Stimulated activated memory B cell treated with anti-CD40 and anti-IgM and Interleukin-4, amounts not matched to agents 10 μg/mL and 1 μg/mL and 100 μg/mL, for 72 hours (primary cell): ENCODE data around the gene NKPD1.

Source experiments
- ATAC-seq: fragments of 150-1000 bp; cut with Tn5 transposase; 2 replicates; pipeline ENCODE4 v1.10.0; 2021
- H3K27ac Mint-ChIP-seq: one replicate; pipeline ENCODE4 v1.8.0; 2022; ENCODE audit warnings: mild to moderate bottlenecking, mixed read lengths
- H3K27me3 Mint-ChIP-seq: one replicate; pipeline ENCODE4 v1.8.0; 2022; ENCODE audit warnings: mixed read lengths
- H3K36me3 Mint-ChIP-seq: one replicate; pipeline ENCODE4 v1.8.0; 2022; ENCODE audit warnings: mixed read lengths
- H3K4me1 Mint-ChIP-seq: one replicate; pipeline ENCODE4 v1.8.0; 2022; ENCODE audit warnings: mixed read lengths
- H3K4me3 Mint-ChIP-seq: one replicate; pipeline ENCODE4 v1.8.0; 2022; ENCODE audit warnings: mild to moderate bottlenecking, moderate library complexity, mixed read lengths
- H3K9me3 Mint-ChIP-seq: one replicate; pipeline ENCODE4 v1.8.0; 2022; ENCODE audit warnings: mixed read lengths

NKPD1 gene

DNA sequence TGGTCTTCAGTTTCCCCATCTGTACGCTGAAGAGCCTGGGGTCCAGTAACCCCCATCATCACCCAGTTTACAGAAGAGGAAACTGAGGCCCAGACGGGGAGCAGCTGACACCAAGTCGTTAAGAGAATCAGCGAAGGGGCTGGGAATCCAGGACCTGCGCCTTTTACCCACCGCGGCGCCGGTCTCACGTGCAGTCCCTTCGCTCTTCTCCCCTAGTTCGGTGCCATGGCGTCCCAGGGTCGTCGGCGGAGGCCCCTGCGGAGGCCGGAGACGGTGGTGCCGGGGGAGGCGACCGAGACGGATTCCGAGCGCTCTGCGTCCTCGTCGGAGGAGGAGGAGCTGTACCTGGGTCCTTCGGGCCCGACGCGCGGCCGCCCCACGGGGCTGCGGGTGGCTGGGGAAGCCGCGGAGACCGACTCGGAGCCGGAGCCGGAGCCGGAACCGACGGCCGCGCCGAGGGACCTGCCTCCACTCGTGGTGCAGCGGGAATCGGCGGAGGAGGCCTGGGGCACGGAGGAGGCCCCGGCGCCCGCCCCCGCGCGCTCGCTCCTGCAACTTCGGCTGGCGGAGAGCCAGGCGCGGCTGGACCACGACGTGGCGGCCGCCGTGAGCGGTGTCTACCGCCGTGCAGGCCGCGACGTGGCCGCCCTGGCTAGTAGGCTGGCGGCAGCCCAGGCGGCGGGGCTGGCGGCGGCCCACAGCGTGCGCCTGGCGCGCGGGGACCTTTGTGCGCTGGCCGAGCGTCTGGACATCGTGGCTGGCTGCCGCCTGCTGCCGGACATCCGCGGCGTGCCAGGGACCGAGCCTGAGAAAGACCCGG, 18.5 kb upstream of the NKPD1 start:
- Mint-ChIP-seq H3K9me3 (no peaks in the 10 kb centered on the region), H3K4me3 (peak overlapping the region; percentile 78), H3K4me1 (peaks cover 42% of the 10 kb centered on the region), H3K27ac (peak overlapping the region; percentile 75), H3K36me3 (peaks cover 23% of the 10 kb centered on the region), H3K27me3 (no peaks in the 10 kb centered on the region)
- ATAC-seq = no peak

GRCh38 chr19:45178262-45179071, 17.7 kb upstream of the NKPD1 start, which contains the start of gene BLOC1S3:
TSS of gene BLOC1S3 (plus strand) at chr19:45178784. CDS start at chr19:45179297, 513 bp downstream.
- peak; percentile 97 for ATAC-seq
- Mint-ChIP-seq H3K4me1 (peaks cover 41% of the 10 kb centered on the region), H3K27ac (peak within 1 kb of the TSS; percentile 75), H3K27me3 (no peaks in the 10 kb centered on the region), H3K9me3 (no peaks in the 10 kb centered on the region), H3K36me3 (peaks cover 23% of the 10 kb centered on the region), H3K4me3 (peak within 1 kb of the TSS; percentile 78)

DNA sequence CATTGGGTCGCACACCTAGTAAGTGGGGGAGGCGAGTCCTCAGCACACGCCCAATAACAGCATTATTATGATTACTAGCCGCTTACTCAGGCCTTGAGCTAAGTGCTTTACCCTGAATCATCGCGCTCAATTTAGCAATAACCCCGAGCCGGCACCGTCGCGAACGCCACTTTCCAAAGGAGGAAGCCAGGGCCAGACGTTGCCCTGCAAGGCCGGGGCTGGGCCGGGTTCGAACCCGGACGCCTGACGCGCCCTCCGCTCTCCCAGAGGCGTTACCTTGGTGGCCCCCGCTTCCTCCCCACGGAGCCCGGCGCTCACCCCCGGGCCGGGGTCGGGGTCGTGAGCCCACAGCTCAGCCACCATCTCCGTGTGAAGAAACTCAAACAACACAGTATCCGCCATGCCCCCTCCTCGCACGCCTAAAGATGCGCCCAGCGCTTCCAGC, 17.1 kb upstream of the NKPD1 start, which contains the start of gene TRAPPC6A:
Gene TRAPPC6A (minus strand): TSS at position 421 of the 445 bp plus-strand sequence. CDS start 19 bp downstream, at position 402.
- ATAC-seq = peak; percentile 1
- H3K4me3 Mint-ChIP-seq = peak within 1 kb of the TSS; percentile 78
- H3K36me3 Mint-ChIP-seq = peaks cover 21% of the 10 kb centered on the region
- H3K9me3 Mint-ChIP-seq = no peaks in the 10 kb centered on the region
- H3K27me3 Mint-ChIP-seq = no peaks in the 10 kb centered on the region
- H3K4me1 Mint-ChIP-seq = peaks cover 43% of the 10 kb centered on the region
- peak within 1 kb of the TSS; percentile 75 for H3K27ac Mint-ChIP-seq

GRCh38 chr19:45175515-45176345, 14.9 kb upstream of the NKPD1 start:
- peaks cover 6% of the 10 kb centered on the region for H3K36me3 Mint-ChIP-seq
- H3K27ac Mint-ChIP-seq = peak overlapping the region; percentile 8
- no peak for ATAC-seq
- peaks cover 46% of the 10 kb centered on the region for H3K4me1 Mint-ChIP-seq
- peak overlapping the region; percentile 25 for H3K4me3 Mint-ChIP-seq
- no peaks in the 10 kb centered on the region for H3K9me3 Mint-ChIP-seq
- H3K27me3 Mint-ChIP-seq = no peaks in the 10 kb centered on the region

DNA sequence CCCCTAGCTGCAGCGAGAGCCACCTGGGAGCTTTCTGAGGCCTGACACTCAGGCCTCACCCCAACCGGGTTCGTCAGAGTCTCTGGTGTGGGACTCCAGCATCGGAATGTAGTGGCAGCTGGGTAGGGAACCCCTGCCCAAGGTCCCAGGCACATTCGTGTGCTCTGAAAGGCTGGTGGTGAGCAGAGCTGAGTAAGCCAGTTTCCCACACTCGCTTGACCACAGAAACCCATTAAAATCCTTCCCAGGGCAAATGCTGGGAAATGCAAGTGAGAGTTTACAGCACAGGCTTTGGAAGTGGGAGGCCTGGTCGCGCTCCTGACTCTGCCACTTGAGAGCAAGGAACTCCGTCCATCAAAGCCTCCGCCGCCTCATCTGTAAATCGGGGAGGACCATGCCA, 13.0 kb upstream of the NKPD1 start:
- H3K27ac Mint-ChIP-seq = no peak overlapping the region

GRCh38 chr19:45172611-45173208, 11.9 kb upstream of the NKPD1 start:
- Mint-ChIP-seq H3K9me3 (no peaks in the 10 kb centered on the region), H3K27me3 (no peaks in the 10 kb centered on the region), H3K36me3 (peaks cover 10% of the 10 kb centered on the region), H3K4me3 (no peak overlapping the region), H3K27ac (peak overlapping the region; percentile 48), H3K4me1 (peaks cover 35% of the 10 kb centered on the region)
- no peak for ATAC-seq

More for the DNA sequence above, 13.0 kb upstream of the NKPD1 start:
- H3K4me3 Mint-ChIP-seq = no peak overlapping the region
- no peaks in the 10 kb centered on the region for H3K27me3 Mint-ChIP-seq
- no peak for ATAC-seq
- peaks cover 35% of the 10 kb centered on the region for H3K4me1 Mint-ChIP-seq
- peaks cover 8% of the 10 kb centered on the region for H3K36me3 Mint-ChIP-seq
- no peaks in the 10 kb centered on the region for H3K9me3 Mint-ChIP-seq

- H3K36me3 Mint-ChIP-seq = peaks cover 10% of the 10 kb centered on the region
- H3K4me1 Mint-ChIP-seq = peaks cover 35% of the 10 kb centered on the region
- ATAC-seq = no peak
- H3K4me3 Mint-ChIP-seq = no peak overlapping the region
- H3K27me3 Mint-ChIP-seq = no peaks in the 10 kb centered on the region
- no peaks in the 10 kb centered on the region for H3K9me3 Mint-ChIP-seq
- peak overlapping the region; percentile 48 for H3K27ac Mint-ChIP-seq
Measured at GRCh38 chr19:45172173-45172572, 11.4 kb upstream of the NKPD1 start.

GRCh38 chr19:45171211-45171623, 10.4 kb upstream of the NKPD1 start:
- no peak for ATAC-seq
- Mint-ChIP-seq H3K9me3 (no peaks in the 10 kb centered on the region), H3K4me1 (peaks cover 35% of the 10 kb centered on the region), H3K27me3 (no peaks in the 10 kb centered on the region), H3K4me3 (peak overlapping the region; percentile 7), H3K36me3 (peaks cover 10% of the 10 kb centered on the region), H3K27ac (peak overlapping the region; percentile 48)

GRCh38 chr19:45170146-45171106, 9.6 kb upstream of the NKPD1 start:
- Mint-ChIP-seq H3K36me3 (peaks cover 8% of the 10 kb centered on the region), H3K4me3 (no peak overlapping the region), H3K27ac (peak overlapping the region; percentile 48), H3K9me3 (no peaks in the 10 kb centered on the region), H3K27me3 (no peaks in the 10 kb centered on the region), H3K4me1 (peaks cover 34% of the 10 kb centered on the region)
- ATAC-seq = no peak

- H3K27me3 Mint-ChIP-seq = no peaks in the 10 kb centered on the region
- peaks cover 38% of the 10 kb centered on the region for H3K4me1 Mint-ChIP-seq
- ATAC-seq = no peak
- no peak overlapping the region for H3K27ac Mint-ChIP-seq
- peaks cover 5% of the 10 kb centered on the region for H3K36me3 Mint-ChIP-seq
- no peak overlapping the region for H3K4me3 Mint-ChIP-seq
- no peaks in the 10 kb centered on the region for H3K9me3 Mint-ChIP-seq
Measured at GRCh38 chr19:45169602-45170001, 8.8 kb upstream of the NKPD1 start.

- H3K9me3 Mint-ChIP-seq = no peaks in the 10 kb centered on the region
- no peak for ATAC-seq
- no peak overlapping the region for H3K27ac Mint-ChIP-seq
- H3K4me3 Mint-ChIP-seq = no peak overlapping the region
- peaks cover 44% of the 10 kb centered on the region for H3K4me1 Mint-ChIP-seq
- no peaks in the 10 kb centered on the region for H3K27me3 Mint-ChIP-seq
- H3K36me3 Mint-ChIP-seq = peaks cover 5% of the 10 kb centered on the region
Measured at GRCh38 chr19:45168767-45169351, 8.1 kb upstream of the NKPD1 start.

GRCh38 chr19:45166723-45167252, 6.0 kb upstream of the NKPD1 start:
- Mint-ChIP-seq H3K27me3 (peaks cover under 1% of the 10 kb centered on the region), H3K4me1 (peaks cover 33% of the 10 kb centered on the region), H3K4me3 (no peak overlapping the region), H3K9me3 (no peaks in the 10 kb centered on the region), H3K27ac (no peak overlapping the region), H3K36me3 (peaks cover 5% of the 10 kb centered on the region)
- ATAC-seq = no peak
